Endothelial cell of umbilical vein (primary cell): Measurements from ENCODE around the gene LONP2.

Source experiments
- CTCF ChIP-seq, 2 donors: IDR thresholded peaks; 1 replicate in 1 of 2; 2 replicates in 1 of 2; pipeline ENCODE4 v1.5.1; 2011; ENCODE audit warnings: low read length in 2 of 2, mild to moderate bottlenecking in 2 of 2, moderate library complexity in 2 of 2, control low read depth in 1 of 2, inconsistent platforms in 1 of 2, low read depth in 1 of 2; ENCODE audit not compliant: insufficient read depth in 1 of 2; ENCODE audit errors: extremely low read depth in 1 of 2
- EZH2 ChIP-seq: IDR thresholded peaks from 2 replicates; pipeline ENCODE4 v1.6.1; 2012; ENCODE audit warnings: borderline replicate concordance, low read depth, mild to moderate bottlenecking, moderate library complexity, low read length, inconsistent platforms; ENCODE audit not compliant: severe bottlenecking
- FOS ChIP-seq: IDR thresholded peaks from 2 replicates; pipeline ENCODE4 v1.6.1; 2011; ENCODE audit warnings: mild to moderate bottlenecking, low read length, moderate library complexity, borderline replicate concordance; ENCODE audit not compliant: insufficient read depth
- GATA2 ChIP-seq: IDR thresholded peaks from 2 replicates; pipeline ENCODE4 v1.7.0; 2011; ENCODE audit warnings: low read depth, mild to moderate bottlenecking, moderate library complexity, mixed read lengths, low read length; ENCODE audit not compliant: insufficient read length, insufficient read depth
- JUN ChIP-seq: IDR thresholded peaks from 2 replicates; pipeline ENCODE4 v1.6.1; 2011; ENCODE audit warnings: borderline replicate concordance, low read depth; ENCODE audit not compliant: insufficient read length, insufficient read depth
- MAX ChIP-seq: IDR thresholded peaks from 2 replicates; pipeline ENCODE4 v1.6.1; 2011; ENCODE audit not compliant: insufficient read depth, insufficient read length
- MYC ChIP-seq: IDR thresholded peaks from one replicate; pipeline ENCODE4 v1.6.1; 2011; ENCODE audit warnings: mild to moderate bottlenecking, low read depth, low read length
- POLR2A ChIP-seq: IDR thresholded peaks from 2 replicates; pipeline ENCODE4 v1.6.1; 2012; ENCODE audit warnings: low read depth, mild to moderate bottlenecking, control low read depth, low read length
- POLR2AphosphoS5 ChIP-seq: IDR thresholded peaks from 2 replicates; pipeline ENCODE4 v1.6.1; 2012; ENCODE audit warnings: low read depth, mild to moderate bottlenecking, control low read depth, low read length, moderate library complexity; ENCODE audit not compliant: insufficient read depth

- TF ChIP-seq CTCF (IDR thresholded peaks at IDR 0.05; ENCODE audit: extremely low read depth in 1 of 2, insufficient read depth in 1 of 2, low read depth in 1 of 2, low read length in 2 of 2) (no peak), POLR2A (no peak), MYC (no peak), POLR2AphosphoS5 (no peak), EZH2 (no peak), MAX (no peak), GATA2 (no peak), FOS (no peak), JUN (no peak)
Observed at GRCh38 chr16:48235556-48236136, 8.5 kb upstream of the LONP2 start.
